IMR-90 (cell line): ENCODE measurements around the gene SPRY1. TPM values are rescaled to one million over a fixed set of nuclear protein-coding genes. Genes with fewer than 3 reads are reported as not detected.

Experiments used
- ATAC-seq: fragments of 200-7000 bp; cut with Tn5 transposase; 2 replicates; pipeline ENCODE4 v1.9.1; 2020; ENCODE audit warnings: low read depth, mild to moderate bottlenecking, moderate library complexity
- BruUV-seq: library from RNA; stranded (reverse); fragments of 400-500 nt; replicated peaks from 2 replicates; lab custom pipeline; 2021; lab: Mats Ljungman, UMichigan
- CTCF ChIA-PET: fragments of 300-600 bp; formaldehyde crosslinking; extraction: SDS; loops from one replicate; lab custom pipeline; 2021; ENCODE audit warnings: antibody characterized with exemption; lab: Yijun Ruan, JAX
- POLR2A ChIA-PET: fragments of 300-600 bp; sonication (Branson Sonifier 250); formaldehyde crosslinking; loops from one replicate; lab custom pipeline; 2022; ENCODE audit warnings: antibody characterized with exemption; ENCODE audit not compliant: unreplicated experiment; lab: Charles Lee
- DNase-seq: peaks from one replicate; pipeline ENCODE4 v3.0.0; 2013
- H2AFZ ChIP-seq: replicated peaks from 2 replicates; pipeline ENCODE3; 2013; ENCODE audit warnings: low read length, mild to moderate bottlenecking; ENCODE audit not compliant: poor library complexity
- H2AK5ac ChIP-seq: 2 replicates; pipeline ENCODE4 v1.6.1; 2013; ENCODE audit warnings: low read depth, low read length, inconsistent platforms
- H2AK9ac ChIP-seq: replicated peaks from 2 replicates; pipeline ENCODE3; 2013; ENCODE audit warnings: mild to moderate bottlenecking, low read depth, low read length, moderate library complexity; ENCODE audit not compliant: poor library complexity
- H2BK120ac ChIP-seq: 2 replicates; pipeline ENCODE4 v1.6.1; 2013; ENCODE audit warnings: low read depth, low read length, inconsistent platforms
- H2BK15ac ChIP-seq: 3 replicates; pipeline ENCODE4 v1.6.1; 2013; ENCODE audit warnings: low read depth, low read length, inconsistent platforms
- H2BK20ac ChIP-seq: 2 replicates; pipeline ENCODE4 v1.6.1; 2013; ENCODE audit warnings: low read depth, mild to moderate bottlenecking, inconsistent platforms, low read length, moderate library complexity
- H2BK5ac ChIP-seq: 2 replicates; pipeline ENCODE4 v1.6.1; 2013; ENCODE audit warnings: mild to moderate bottlenecking, low read depth, low read length, inconsistent platforms; ENCODE audit not compliant: poor library complexity, severe bottlenecking
- H3K14ac ChIP-seq: replicated peaks from 2 replicates; pipeline ENCODE4 v1.6.1; 2013; ENCODE audit warnings: low read depth, low read length, inconsistent platforms
- H3K18ac ChIP-seq: 2 replicates; pipeline ENCODE4 v1.6.1; 2013; ENCODE audit warnings: low read depth, low read length, control low read depth
- H3K23ac ChIP-seq: 2 replicates; pipeline ENCODE4 v1.6.1; 2013; ENCODE audit warnings: low read depth, low read length, inconsistent platforms
- H3K27ac ChIP-seq: 2 replicates; pipeline ENCODE4 v1.5.1; 2013; ENCODE audit warnings: mild to moderate bottlenecking, control low read depth, low read length; ENCODE audit not compliant: insufficient read depth
- H3K27me3 ChIP-seq: 2 replicates; pipeline ENCODE4 v1.6.1; 2013; ENCODE audit warnings: low read length; ENCODE audit not compliant: control insufficient read depth, insufficient read depth
- H3K36me3 ChIP-seq: 2 replicates; pipeline ENCODE4 v1.6.1; 2013; ENCODE audit warnings: low read length, mixed read lengths; ENCODE audit not compliant: control insufficient read depth, insufficient read depth
- H3K4ac ChIP-seq: 2 replicates; pipeline ENCODE4 v1.6.1; 2013; ENCODE audit warnings: low read depth, low read length, inconsistent platforms
- H3K4me1 ChIP-seq: 2 replicates; pipeline ENCODE4 v1.6.1; 2013; ENCODE audit warnings: low read length, mixed read lengths; ENCODE audit not compliant: control insufficient read depth, insufficient read depth
- H3K4me2 ChIP-seq: 2 replicates; pipeline ENCODE4 v1.6.1; 2013; ENCODE audit warnings: low read depth, mild to moderate bottlenecking, control low read depth, low read length, moderate library complexity
- H3K4me3 ChIP-seq: 2 replicates; pipeline ENCODE4 v1.5.1; 2013; ENCODE audit warnings: low read depth, mild to moderate bottlenecking, control low read depth, low read length, moderate library complexity; ENCODE audit not compliant: insufficient read depth
- H3K56ac ChIP-seq: 2 replicates; pipeline ENCODE4 v1.6.1; 2013; ENCODE audit warnings: low read length, inconsistent platforms; ENCODE audit not compliant: insufficient read depth; ENCODE audit errors: extremely low read depth
- H3K79me1 ChIP-seq, 2 experiments: 2 replicates each; pipeline ENCODE4 v1.6.1; 2013; ENCODE audit warnings: low read length in 2 of 2, inconsistent platforms in 1 of 2, low read depth in 1 of 2
- H3K9ac ChIP-seq: 2 replicates; pipeline ENCODE4 v1.6.1; 2013; ENCODE audit warnings: low read depth, low read length, control low read depth
- H3K9me1 ChIP-seq: 2 replicates; pipeline ENCODE4 v1.6.1; 2013; ENCODE audit warnings: low read length, inconsistent platforms; ENCODE audit not compliant: insufficient read depth
- H3K9me3 ChIP-seq: 2 replicates; pipeline ENCODE4 v1.6.1; 2013; ENCODE audit warnings: low read length; ENCODE audit not compliant: control insufficient read depth, insufficient read depth
- H4K20me1 ChIP-seq: 2 replicates; pipeline ENCODE4 v1.6.1; 2013; ENCODE audit warnings: low read length, inconsistent platforms; ENCODE audit not compliant: insufficient read depth
- H4K5ac ChIP-seq: 2 replicates; pipeline ENCODE4 v1.6.1; 2013; ENCODE audit warnings: mild to moderate bottlenecking, low read depth, low read length, control low read depth
- H4K8ac ChIP-seq, 2 experiments: 2 replicates each; pipeline ENCODE4 v1.6.1; 2013; ENCODE audit warnings: low read depth in 2 of 2, low read length in 2 of 2, control low read depth in 1 of 2, inconsistent platforms in 1 of 2
- H4K91ac ChIP-seq: 2 replicates; pipeline ENCODE4 v1.6.1; 2013; ENCODE audit warnings: low read depth, low read length, inconsistent platforms; ENCODE audit not compliant: insufficient read depth
- CHD1 ChIP-seq: IDR thresholded peaks from 2 replicates; pipeline ENCODE4 v1.6.1; 2012; ENCODE audit warnings: low read depth, low read length, improper control_type of control experiment
- MXI1 ChIP-seq: IDR thresholded peaks from 2 replicates; pipeline ENCODE4 v1.6.1; 2012; ENCODE audit warnings: low read depth, mild to moderate bottlenecking, low read length, moderate library complexity, borderline replicate concordance
- RAD21 ChIP-seq: IDR thresholded peaks from 2 replicates; pipeline ENCODE4 v1.6.1; 2012; ENCODE audit warnings: low read length, improper control_type of control experiment
- WGBS, 2 experiments: methylation state at CpG; one replicate each; pipeline versions ENCODE4 v1.1.5 to v1.1.7; 2013; ENCODE audit warnings: missing lambda C conversion rate in 2 of 2; ENCODE audit not compliant: insufficient read length in 1 of 2; ENCODE audit errors: extremely low coverage in 2 of 2; 5-methylcytosine and 5-hydroxymethylcytosine counted together
- dilution Hi-C: fragments of 300-500 bp; cut with HindIII; formaldehyde crosslinking; loops from one replicate; pipeline ENCODE4 v1.14.3; 2018; ENCODE audit warnings: low sequenced_read_pairs; ENCODE audit not compliant: unreplicated experiment
- in situ Hi-C: fragments of 300-500 bp; cut with MboI; formaldehyde crosslinking; loops from 3 replicates; pipeline ENCODE4 v1.14.3; 2019; ENCODE audit warnings: low sequenced_read_pairs, inconsistent platforms, mixed read lengths
- intact Hi-C: fragments of 100-400 bp; cut with micrococcal nuclease; formaldehyde crosslinking; loops from 2 replicates; pipeline ENCODE4 v1.10.0; 2022
- polyA plus RNA-seq, 3 experiments: library from polyadenylated mRNA; depleted of rRNA; stranded (reverse); fragments of >200 nt; gene quantifications; 2 replicates each; pipeline ENCODE4 v1.2.3, GENCODE V29; 2012; ENCODE audit warnings: low replicate concordance in 1 of 3
- total RNA-seq: library from RNA; depleted of rRNA; stranded (reverse); fragments of >200 nt; gene quantifications from 2 replicates; pipeline ENCODE4 v1.2.3, GENCODE V29; 2012
- TF ChIP-seq, protein P1 (sequence below): fragments of 150-350 bp; IDR thresholded peaks from 2 replicates; pipeline ENCODE4 v1.6.1; 2016; ENCODE audit warnings: low read depth, mild to moderate bottlenecking, low read length, moderate library complexity, borderline replicate concordance
- TF ChIP-seq, protein P2 (sequence below): fragments of 150-350 bp; IDR thresholded peaks from 2 replicates; pipeline ENCODE4 v1.6.1; 2017; ENCODE audit warnings: mild to moderate bottlenecking, antibody characterized with exemption, low read length, low read depth

Gene SPRY1
- total and polyA plus RNA-seq, 2 of the 4 experiments (the other 2 are of a cell fraction) = 1.4 to 2.2 TPM

DNA sequence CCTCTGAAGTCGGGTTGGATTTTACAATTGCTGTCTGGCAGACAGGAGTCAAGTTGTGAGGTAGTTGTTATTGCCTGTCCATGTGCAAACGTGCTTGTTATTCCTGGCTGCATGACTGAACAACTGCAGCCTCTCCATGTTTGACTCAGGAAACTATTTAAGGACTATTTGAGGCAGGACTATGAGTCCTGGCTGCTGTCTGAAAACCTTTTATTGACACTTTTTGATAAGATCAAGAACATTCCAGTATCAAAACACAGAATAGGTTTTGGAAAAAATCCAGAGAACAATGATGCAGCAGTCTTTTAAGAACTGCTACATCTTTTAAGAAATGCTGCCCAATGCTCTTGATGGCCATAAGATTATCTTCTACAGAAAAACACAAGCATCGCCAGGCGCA lies 10.0 kb upstream of the SPRY1 start:
- Histone ChIP-seq H2BK20ac (no peak overlapping the region), H3K36me3 (no peaks in the 10 kb centered on the region), H2BK120ac (no peak overlapping the region), H3K14ac (no peak overlapping the region), H3K4me1 (no peaks in the 10 kb centered on the region), H3K27ac (no peak overlapping the region), H4K8ac (no peak overlapping the region), H3K56ac (no peak overlapping the region), H4K5ac (no peak overlapping the region), H4K20me1 (no peaks in the 10 kb centered on the region), H2BK15ac (no peak overlapping the region), H2AK5ac (no peak overlapping the region), H3K79me1 (no peaks in the 10 kb centered on the region), H2AFZ (no peak overlapping the region), H3K23ac (no peak overlapping the region), H4K91ac (no peak overlapping the region), H3K9me1 (no peaks in the 10 kb centered on the region), H3K18ac (no peak overlapping the region), H3K4me2 (no peak overlapping the region), H3K9me3 (no peaks in the 10 kb centered on the region), H3K9ac (no peak overlapping the region), H3K4ac (no peak overlapping the region), H3K27me3 (no peaks in the 10 kb centered on the region), H3K4me3 (no peak overlapping the region), H2BK5ac (no peak overlapping the region), H2AK9ac (no peak overlapping the region)
- dilution Hi-C loops = no loop called here
- in situ Hi-C loops = loop anchor here (10.0 kb wide), 1 partner anchor 718 kb away; no protein-coding TSS in a partner anchor
- POLR2A ChIA-PET = no interaction called here
- no TSS peak for BruUV-seq
- ATAC-seq (no peak), DNase-seq (peak; percentile 18)
- CTCF ChIA-PET = no interaction called here
- TF ChIP-seq, protein P1, sequence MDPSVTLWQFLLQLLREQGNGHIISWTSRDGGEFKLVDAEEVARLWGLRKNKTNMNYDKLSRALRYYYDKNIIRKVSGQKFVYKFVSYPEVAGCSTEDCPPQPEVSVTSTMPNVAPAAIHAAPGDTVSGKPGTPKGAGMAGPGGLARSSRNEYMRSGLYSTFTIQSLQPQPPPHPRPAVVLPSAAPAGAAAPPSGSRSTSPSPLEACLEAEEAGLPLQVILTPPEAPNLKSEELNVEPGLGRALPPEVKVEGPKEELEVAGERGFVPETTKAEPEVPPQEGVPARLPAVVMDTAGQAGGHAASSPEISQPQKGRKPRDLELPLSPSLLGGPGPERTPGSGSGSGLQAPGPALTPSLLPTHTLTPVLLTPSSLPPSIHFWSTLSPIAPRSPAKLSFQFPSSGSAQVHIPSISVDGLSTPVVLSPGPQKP = no peak
- TF ChIP-seq, protein P2, sequence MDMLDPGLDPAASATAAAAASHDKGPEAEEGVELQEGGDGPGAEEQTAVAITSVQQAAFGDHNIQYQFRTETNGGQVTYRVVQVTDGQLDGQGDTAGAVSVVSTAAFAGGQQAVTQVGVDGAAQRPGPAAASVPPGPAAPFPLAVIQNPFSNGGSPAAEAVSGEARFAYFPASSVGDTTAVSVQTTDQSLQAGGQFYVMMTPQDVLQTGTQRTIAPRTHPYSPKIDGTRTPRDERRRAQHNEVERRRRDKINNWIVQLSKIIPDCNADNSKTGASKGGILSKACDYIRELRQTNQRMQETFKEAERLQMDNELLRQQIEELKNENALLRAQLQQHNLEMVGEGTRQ = no peak
- no peak for TF ChIP-seq CHD1
- no peak for TF ChIP-seq MXI1
- no peak for TF ChIP-seq RAD21
- intact Hi-C loops = no loop called here
- WGBS, 2 experiments = 40% methylated on average over 1 of the region's 4 CpGs; no CpG with 5 or more reads in 1 of the 2 experiments
